Stimulated activated CD4-positive, alpha-beta T cell treated with anti-CD3 and anti-CD28 coated beads, Interleukin-15, amount 100 ng/mL, for 48 hours (primary cell): ENCODE measurements around the gene CHCHD10.

Source experiments
- DNase-seq, 2 donors: peaks; one replicate each; pipeline ENCODE4 v3.0.0-alpha.2; 2020; ENCODE audit warnings: low read depth in 2 of 2

CHCHD10 gene

GRCh38 chr22:23787910-23788309 is 20.1 kb upstream of the CHCHD10 start:
- no peak for DNase-seq

- DNase-seq: no peak
These were observed 19.8 kb upstream of the CHCHD10 start for GRCh38 chr22:23787600-23787896.

GRCh38 chr22:23786752-23787599 is 19.2 kb upstream of the CHCHD10 start, which contains the start of gene SMARCB1:
TSS of gene SMARCB1 (plus strand) at chr22:23786966. CDS start at chr22:23787170, 204 bp downstream.
- DNase-seq: peak; percentile 83 to 87

- no peak for DNase-seq
These were observed 18.5 kb upstream of the CHCHD10 start for GRCh38 chr22:23786261-23786710.

- DNase-seq: no peak
These were observed 16.5 kb upstream of the CHCHD10 start for GRCh38 chr22:23784215-23784732.

- no peak for DNase-seq
These were observed 15.7 kb upstream of the CHCHD10 start for GRCh38 chr22:23783265-23784150.

- DNase-seq: no peak
These were observed 14.9 kb upstream of the CHCHD10 start for GRCh38 chr22:23782703-23783102.

GRCh38 chr22:23782252-23782651 is 14.5 kb upstream of the CHCHD10 start:
- no peak for DNase-seq

- no peak for DNase-seq
These were observed 13.9 kb upstream of the CHCHD10 start for GRCh38 chr22:23781511-23782183.

- DNase-seq: no peak
These were observed 13.3 kb upstream of the CHCHD10 start for GRCh38 chr22:23781065-23781464.

GRCh38 chr22:23780146-23780748 is 12.5 kb upstream of the CHCHD10 start:
- DNase-seq: no peak

GRCh38 chr22:23779731-23780130 is 12.0 kb upstream of the CHCHD10 start:
- DNase-seq: no peak

- DNase-seq: no peak
These were observed 11.3 kb upstream of the CHCHD10 start for GRCh38 chr22:23779083-23779482.

- DNase-seq: no peak
These were observed 10.8 kb upstream of the CHCHD10 start for GRCh38 chr22:23778577-23778900.

- no peak for DNase-seq
These were observed 10.2 kb upstream of the CHCHD10 start for GRCh38 chr22:23777776-23778576.

GRCh38 chr22:23775779-23776375 is 8.1 kb upstream of the CHCHD10 start:
- DNase-seq: no peak

- DNase-seq: no peak
These were observed 7.2 kb upstream of the CHCHD10 start for GRCh38 chr22:23774922-23775436.

- DNase-seq: no peak
These were observed 6.5 kb upstream of the CHCHD10 start for GRCh38 chr22:23774114-23774921.

GRCh38 chr22:23773483-23774113 is 5.8 kb upstream of the CHCHD10 start:
- DNase-seq: no peak
